SU-DHL-6 (cell line): ENCODE results near the gene LRP1.

Experiments used
- H2AFZ ChIP-seq: fragments of 200-600 bp; sonication (generic); 2 replicates; pipeline ENCODE4 v1.6.1; 2014; ENCODE audit warnings: low read depth, mild to moderate bottlenecking, moderate library complexity, mixed read lengths, antibody characterized with exemption, low read length; ENCODE audit not compliant: severe bottlenecking
- H3F3A ChIP-seq: fragments of 200-600 bp; shearing (Covaris generic); 2 replicates; pipeline ENCODE4 v1.6.0; 2016; ENCODE audit warnings: antibody characterized with exemption, mild to moderate bottlenecking; ENCODE audit not compliant: insufficient read depth
- H3K27ac ChIP-seq: fragments of 200-600 bp; sonication (generic); 2 replicates; pipeline ENCODE4 v1.5.1; 2016; ENCODE audit warnings: low read depth, mild to moderate bottlenecking, low read length, moderate library complexity, mixed read lengths
- H3K27me3 ChIP-seq: fragments of 200-600 bp; sonication (generic), shearing (Covaris generic); 2 replicates; pipeline ENCODE4 v1.6.0; 2014; ENCODE audit warnings: mild to moderate bottlenecking, low read length
- H3K36me3 ChIP-seq: fragments of 200-600 bp; sonication (generic); 2 replicates; pipeline ENCODE4 v1.6.1; 2014; ENCODE audit warnings: mild to moderate bottlenecking, low read length, mixed read lengths
- H3K4me2 ChIP-seq: fragments of 300-600, 200-600 bp; shearing (Covaris generic), sonication (generic); 2 replicates; pipeline ENCODE4 v1.6.0; 2014; ENCODE audit warnings: low read length, low read depth, mild to moderate bottlenecking; ENCODE audit not compliant: poor library complexity, severe bottlenecking
- H3K4me3 ChIP-seq: fragments of 200-600 bp; sonication (generic); 2 replicates; pipeline ENCODE4 v1.5.1; 2014; ENCODE audit warnings: antibody characterized with exemption, low read length, mild to moderate bottlenecking, mixed read lengths; ENCODE audit not compliant: insufficient read depth, poor library complexity, severe bottlenecking
- H3K79me2 ChIP-seq: fragments of 200-600 bp; sonication (generic); 2 replicates; pipeline ENCODE4 v1.6.1; 2014; ENCODE audit warnings: mild to moderate bottlenecking, low read length, moderate library complexity; ENCODE audit not compliant: insufficient read depth
- H3K9ac ChIP-seq: fragments of 200-600 bp; sonication (generic); 2 replicates; pipeline ENCODE4 v1.7.0; 2014; ENCODE audit warnings: mild to moderate bottlenecking, low read length
- H3K9me2 ChIP-seq: fragments of 200-600 bp; sonication (generic); replicated peaks from 2 replicates; pipeline ENCODE4 v1.6.1; 2014; ENCODE audit warnings: low read length; ENCODE audit not compliant: insufficient read depth
- H3K9me3 ChIP-seq: fragments of 200-600 bp; sonication (generic); 2 replicates; pipeline ENCODE4 v1.6.1; 2014; ENCODE audit warnings: low read length, mixed read lengths; ENCODE audit not compliant: insufficient read depth
- H4K20me1 ChIP-seq: fragments of 200-600 bp; sonication (generic); 2 replicates; pipeline ENCODE4 v1.6.1; 2014; ENCODE audit warnings: low read depth, mild to moderate bottlenecking, antibody characterized with exemption, low read length, moderate library complexity, mixed read lengths
- EZH2phosphoT487 ChIP-seq: fragments of 200-600 bp; sonication (generic), shearing (Covaris generic); conservative IDR thresholded peaks from 2 replicates; pipeline ENCODE4 v1.6.1; 2018; ENCODE audit warnings: mild to moderate bottlenecking, antibody characterized with exemption, low read length, moderate library complexity, mixed read lengths
- TF ChIP-seq, protein P1 (sequence below): fragments of 200-600 bp; sonication (generic); IDR thresholded peaks from one replicate; pipeline ENCODE4 v1.5.1; 2017; ENCODE audit warnings: antibody characterized with exemption, mild to moderate bottlenecking, low read length, moderate library complexity; ENCODE audit not compliant: insufficient read depth, poor library complexity, severe bottlenecking

Gene LRP1

DNA sequence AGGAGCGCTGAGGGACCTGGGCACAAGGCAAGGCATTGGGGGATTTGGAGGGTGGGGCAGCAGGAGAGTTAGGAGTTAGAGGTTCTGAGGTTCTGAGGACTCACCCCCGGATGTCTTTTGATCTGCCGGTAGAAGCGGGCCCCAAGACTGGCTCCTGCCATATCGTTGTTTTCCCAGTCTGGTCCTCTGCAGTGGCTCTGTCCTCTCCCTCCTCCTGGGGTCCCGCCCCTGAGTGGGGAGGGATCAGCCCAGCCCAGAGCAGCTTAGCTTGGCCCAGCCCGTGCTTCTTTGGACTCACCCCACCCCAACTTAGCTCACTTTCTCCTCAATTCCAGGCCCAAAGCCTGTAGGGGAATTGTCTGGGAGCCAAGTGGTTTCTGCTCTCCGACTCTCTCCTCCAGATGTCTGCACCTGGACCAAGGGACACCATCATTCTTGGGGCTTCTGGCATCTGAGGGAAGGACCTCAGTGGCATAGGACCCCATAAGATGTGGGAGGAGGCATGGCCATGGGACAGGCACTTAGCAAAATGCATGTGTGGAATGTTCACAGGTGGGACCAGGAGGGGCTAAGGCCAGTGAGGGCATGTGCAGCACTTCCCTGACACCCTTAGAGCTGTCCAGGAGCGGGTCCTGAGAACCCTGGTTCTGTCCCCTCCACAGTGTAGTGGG, 108.8 kb downstream of the LRP1 start:
- no peaks in the 10 kb centered on the region for H3K27me3 ChIP-seq
- H3K9me3 ChIP-seq, result no peaks in the 10 kb centered on the region
- H3F3A ChIP-seq, result peaks cover 40% of the 10 kb centered on the region
- no peak overlapping the region for H3K4me3 ChIP-seq
- no peak overlapping the region for H3K27ac ChIP-seq
- H4K20me1 ChIP-seq, result no peaks in the 10 kb centered on the region
- H2AFZ ChIP-seq, result no peak overlapping the region
- peaks cover 12% of the 10 kb centered on the region; the same call in 1 of the 2 replicates for H3K36me3 ChIP-seq
- H3K4me2 ChIP-seq, result no peak overlapping the region
- H3K9ac ChIP-seq, result no peak overlapping the region
- no peaks in the 10 kb centered on the region for H3K9me2 ChIP-seq
- TF ChIP-seq, protein P1, sequence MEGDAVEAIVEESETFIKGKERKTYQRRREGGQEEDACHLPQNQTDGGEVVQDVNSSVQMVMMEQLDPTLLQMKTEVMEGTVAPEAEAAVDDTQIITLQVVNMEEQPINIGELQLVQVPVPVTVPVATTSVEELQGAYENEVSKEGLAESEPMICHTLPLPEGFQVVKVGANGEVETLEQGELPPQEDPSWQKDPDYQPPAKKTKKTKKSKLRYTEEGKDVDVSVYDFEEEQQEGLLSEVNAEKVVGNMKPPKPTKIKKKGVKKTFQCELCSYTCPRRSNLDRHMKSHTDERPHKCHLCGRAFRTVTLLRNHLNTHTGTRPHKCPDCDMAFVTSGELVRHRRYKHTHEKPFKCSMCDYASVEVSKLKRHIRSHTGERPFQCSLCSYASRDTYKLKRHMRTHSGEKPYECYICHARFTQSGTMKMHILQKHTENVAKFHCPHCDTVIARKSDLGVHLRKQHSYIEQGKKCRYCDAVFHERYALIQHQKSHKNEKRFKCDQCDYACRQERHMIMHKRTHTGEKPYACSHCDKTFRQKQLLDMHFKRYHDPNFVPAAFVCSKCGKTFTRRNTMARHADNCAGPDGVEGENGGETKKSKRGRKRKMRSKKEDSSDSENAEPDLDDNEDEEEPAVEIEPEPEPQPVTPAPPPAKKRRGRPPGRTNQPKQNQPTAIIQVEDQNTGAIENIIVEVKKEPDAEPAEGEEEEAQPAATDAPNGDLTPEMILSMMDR, result no peak
- no peak for TF ChIP-seq EZH2phosphoT487
- H3K79me2 ChIP-seq, result 0 out of 2 replicates have a peak, but pooled peaks cover 4% of the 10 kb centered on the region

GRCh38 chr12:57237596-57237931, 109.3 kb downstream of the LRP1 start:
- no peaks in the 10 kb centered on the region for H4K20me1 ChIP-seq
- H3K4me3 ChIP-seq, result no peak overlapping the region
- no peak overlapping the region for H3K27ac ChIP-seq
- no peaks in the 10 kb centered on the region for H3K9me2 ChIP-seq
- no peak for TF ChIP-seq EZH2phosphoT487
- TF ChIP-seq, protein P1, result no peak
- no peak overlapping the region for H3K4me2 ChIP-seq
- no peaks in the 10 kb centered on the region for H3K79me2 ChIP-seq
- H3K9ac ChIP-seq, result no peak overlapping the region
- H3F3A ChIP-seq, result peaks cover 40% of the 10 kb centered on the region
- H3K36me3 ChIP-seq, result 0 out of 2 replicates have a peak, but pooled peaks cover 10% of the 10 kb centered on the region
- no peaks in the 10 kb centered on the region for H3K27me3 ChIP-seq
- H2AFZ ChIP-seq, result no peak overlapping the region
- H3K9me3 ChIP-seq, result no peaks in the 10 kb centered on the region

DNA sequence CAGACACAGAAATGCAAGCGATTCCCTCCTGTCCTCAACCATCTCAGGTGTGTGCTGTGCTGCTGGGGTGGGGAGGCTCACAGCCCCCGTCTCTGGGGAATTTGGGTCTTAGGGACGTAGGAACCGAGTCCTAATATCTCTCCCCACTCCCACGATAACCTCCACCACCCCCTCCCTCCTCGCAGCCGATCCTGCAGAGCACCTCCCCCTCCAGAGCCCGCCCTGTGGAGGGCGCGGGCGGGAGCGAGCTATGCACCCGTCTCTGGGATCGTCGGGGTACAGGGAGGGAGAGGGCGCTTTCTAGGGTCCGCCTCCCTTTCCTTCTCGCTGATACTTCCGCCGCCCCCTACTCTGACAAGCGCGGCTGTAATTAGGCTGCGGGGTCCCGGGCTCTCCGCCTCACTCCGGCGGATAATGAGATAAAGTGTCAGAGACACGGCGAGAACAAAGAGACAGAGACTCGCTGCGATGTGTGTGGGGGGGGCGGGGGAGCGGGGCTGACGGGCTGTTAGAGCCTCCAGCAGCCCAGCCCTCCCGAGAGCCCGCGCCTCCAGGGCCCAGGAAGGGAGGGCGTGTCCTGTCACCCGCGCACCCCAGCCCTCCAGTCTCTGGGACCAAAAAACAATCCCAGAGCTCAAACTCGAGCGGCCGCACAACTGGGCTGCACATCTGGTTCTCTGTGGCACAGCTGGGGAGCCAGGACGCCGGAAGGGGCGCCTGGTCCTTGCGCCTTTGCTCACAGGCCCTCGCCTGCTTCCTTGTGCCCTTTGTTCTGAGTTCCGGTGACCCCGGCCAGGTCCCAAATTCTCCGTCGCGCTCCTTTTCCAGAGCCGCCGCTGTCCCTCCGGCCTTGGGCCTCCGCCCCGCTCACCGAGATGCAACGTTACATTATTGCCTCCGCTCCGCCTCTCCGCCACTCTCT, 109.9 kb downstream of the LRP1 start:
- H3K9ac ChIP-seq, result peak overlapping the region; percentile 92
- no peaks in the 10 kb centered on the region for H3K9me3 ChIP-seq
- peak overlapping the region; percentile 88 for H3K4me2 ChIP-seq

More for the DNA sequence above, 109.9 kb downstream of the LRP1 start:
- Histone ChIP-seq H3K36me3 (0 out of 2 replicates have a peak, but pooled peaks cover 5% of the 10 kb centered on the region), H3F3A (peaks cover 42% of the 10 kb centered on the region), H3K4me3 (peak overlapping the region; percentile 51), H3K27me3 (no peaks in the 10 kb centered on the region), H2AFZ (peak overlapping the region; percentile 3), H3K79me2 (no peaks in the 10 kb centered on the region), H3K9me2 (no peaks in the 10 kb centered on the region), H4K20me1 (no peaks in the 10 kb centered on the region), H3K27ac (no peak overlapping the region)
- TF ChIP-seq EZH2phosphoT487, result no peak
- TF ChIP-seq, protein P1, result no peak
